HUES6 (cell line): ENCODE results near the gene KCP.
A peak's percentile ranks its signal among the peaks of the same experiment; 100 is the strongest.

Source experiments
- H3K27ac ChIP-seq: 2 replicates; pipeline ENCODE4 v1.7.0; 2013; ENCODE audit warnings: low read depth, mild to moderate bottlenecking, low read length, inconsistent platforms
- H3K27me3 ChIP-seq: 2 replicates; pipeline ENCODE4 v1.6.1; 2013; ENCODE audit warnings: low read length; ENCODE audit not compliant: control insufficient read depth, insufficient read depth
- H3K36me3 ChIP-seq: 2 replicates; pipeline ENCODE4 v1.6.1; 2013; ENCODE audit warnings: low read length; ENCODE audit not compliant: control insufficient read depth, insufficient read depth
- H3K4me1 ChIP-seq: 2 replicates; pipeline ENCODE4 v1.6.1; 2013; ENCODE audit warnings: low read length; ENCODE audit not compliant: control insufficient read depth, insufficient read depth
- H3K4me3 ChIP-seq: 2 replicates; pipeline ENCODE4 v1.5.1; 2013; ENCODE audit warnings: low read depth, low read length
- H3K9ac ChIP-seq: one replicate; pipeline ENCODE4 v1.6.1; 2013; ENCODE audit warnings: mild to moderate bottlenecking, low read length
- H3K9me3 ChIP-seq: 2 replicates; pipeline ENCODE4 v1.6.1; 2013; ENCODE audit warnings: low read depth, low read length; ENCODE audit not compliant: control insufficient read depth, insufficient read depth

The KCP gene

DNA sequence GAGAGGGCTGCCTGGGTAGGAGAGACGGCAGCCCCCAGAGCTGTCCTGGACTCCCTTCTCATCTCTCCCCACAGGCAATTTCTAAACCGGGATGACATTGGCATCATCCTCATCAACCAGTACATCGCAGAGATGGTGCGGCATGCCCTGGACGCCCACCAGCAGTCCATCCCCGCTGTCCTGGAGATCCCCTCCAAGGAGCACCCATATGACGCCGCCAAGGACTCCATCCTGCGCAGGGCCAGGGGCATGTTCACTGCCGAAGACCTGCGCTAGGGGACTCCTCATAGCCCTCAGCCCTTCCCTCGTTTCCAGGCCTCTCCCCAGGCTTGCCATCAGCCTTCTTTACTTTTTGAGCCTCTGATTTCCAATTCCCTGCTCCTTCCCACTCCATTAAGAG, 45.2 kb downstream of the KCP start:
- no peaks in the 10 kb centered on the region for H3K9me3 ChIP-seq
- peaks cover 13% of the 10 kb centered on the region for H3K36me3 ChIP-seq
- H3K27me3 ChIP-seq: peaks cover 31% of the 10 kb centered on the region
- H3K4me3 ChIP-seq: no peak overlapping the region
- peaks cover 25% of the 10 kb centered on the region for H3K4me1 ChIP-seq
- no peak overlapping the region for H3K27ac ChIP-seq
- no peak overlapping the region for H3K9ac ChIP-seq

DNA sequence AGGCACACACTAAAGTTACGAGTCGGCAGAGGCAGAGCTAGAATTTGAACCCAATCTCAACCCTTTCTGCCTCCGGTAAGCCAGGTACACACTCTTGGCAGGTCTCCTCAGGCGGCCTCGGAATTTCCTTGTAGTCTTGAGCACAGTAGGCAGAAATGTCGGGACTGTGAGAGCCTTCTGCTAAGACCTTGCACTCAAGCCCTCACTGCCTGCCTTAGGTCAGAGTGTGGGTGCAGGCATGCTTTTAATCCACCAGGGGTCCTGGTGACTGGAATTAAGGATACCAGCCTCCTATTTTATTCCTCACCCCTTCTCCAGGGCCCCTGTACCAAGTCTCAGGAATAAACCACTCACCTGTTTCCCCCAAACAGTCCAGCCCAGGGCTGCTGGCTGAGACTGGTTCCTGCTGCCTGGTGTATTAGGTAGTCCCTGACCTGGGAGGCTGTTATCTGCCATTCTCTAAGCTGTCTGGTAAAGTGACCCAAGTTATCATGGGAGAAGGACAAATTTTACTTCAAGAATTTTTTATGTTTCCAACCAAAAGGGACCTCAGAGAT, 47.0 kb downstream of the KCP start:
- no peaks in the 10 kb centered on the region for H3K9me3 ChIP-seq
- H3K9ac ChIP-seq: peak overlapping the region; percentile 82
- H3K27ac ChIP-seq: no peak overlapping the region
- H3K27me3 ChIP-seq: peaks cover 13% of the 10 kb centered on the region
- peaks cover 13% of the 10 kb centered on the region for H3K36me3 ChIP-seq
- H3K4me1 ChIP-seq: peaks cover 17% of the 10 kb centered on the region
- peak overlapping the region; percentile 83 for H3K4me3 ChIP-seq

GRCh38 chr7:128862571-128863432, 47.7 kb downstream of the KCP start, which contains the start of gene ATP6V1F:
TSS of gene ATP6V1F (plus strand) at chr7:128862856. CDS start at chr7:128862905, 49 bp downstream.
- H3K36me3 ChIP-seq: peaks cover 13% of the 10 kb centered on the region
- H3K27ac ChIP-seq: no peak within 1 kb of the TSS
- peak within 1 kb of the TSS; percentile 83 for H3K4me3 ChIP-seq
- H3K4me1 ChIP-seq: peaks cover 10% of the 10 kb centered on the region
- peaks cover 6% of the 10 kb centered on the region for H3K27me3 ChIP-seq
- H3K9me3 ChIP-seq: no peaks in the 10 kb centered on the region
- H3K9ac ChIP-seq: peak within 1 kb of the TSS; percentile 82

GRCh38 chr7:128861957-128862570, 48.4 kb downstream of the KCP start:
- H3K9me3 ChIP-seq: no peaks in the 10 kb centered on the region
- peaks cover 16% of the 10 kb centered on the region for H3K36me3 ChIP-seq
- H3K4me3 ChIP-seq: peak overlapping the region; percentile 83
- 0 out of 2 replicates have a peak, but pooled peaks cover 2% of the 10 kb centered on the region for H3K27me3 ChIP-seq
- peak overlapping the region; percentile 5 for H3K9ac ChIP-seq
- H3K27ac ChIP-seq: no peak overlapping the region
- H3K4me1 ChIP-seq: peaks cover 8% of the 10 kb centered on the region

GRCh38 chr7:128860158-128861073, 50.1 kb downstream of the KCP start:
- H3K9me3 ChIP-seq: no peaks in the 10 kb centered on the region
- no peak overlapping the region for H3K27ac ChIP-seq
- H3K4me1 ChIP-seq: peaks cover 8% of the 10 kb centered on the region
- no peak overlapping the region for H3K9ac ChIP-seq
- no peak overlapping the region for H3K4me3 ChIP-seq
- peaks cover 26% of the 10 kb centered on the region for H3K36me3 ChIP-seq
- H3K27me3 ChIP-seq: no peaks in the 10 kb centered on the region

GRCh38 chr7:128859232-128860157, 51.0 kb downstream of the KCP start:
- H3K9ac ChIP-seq: no peak overlapping the region

DNA sequence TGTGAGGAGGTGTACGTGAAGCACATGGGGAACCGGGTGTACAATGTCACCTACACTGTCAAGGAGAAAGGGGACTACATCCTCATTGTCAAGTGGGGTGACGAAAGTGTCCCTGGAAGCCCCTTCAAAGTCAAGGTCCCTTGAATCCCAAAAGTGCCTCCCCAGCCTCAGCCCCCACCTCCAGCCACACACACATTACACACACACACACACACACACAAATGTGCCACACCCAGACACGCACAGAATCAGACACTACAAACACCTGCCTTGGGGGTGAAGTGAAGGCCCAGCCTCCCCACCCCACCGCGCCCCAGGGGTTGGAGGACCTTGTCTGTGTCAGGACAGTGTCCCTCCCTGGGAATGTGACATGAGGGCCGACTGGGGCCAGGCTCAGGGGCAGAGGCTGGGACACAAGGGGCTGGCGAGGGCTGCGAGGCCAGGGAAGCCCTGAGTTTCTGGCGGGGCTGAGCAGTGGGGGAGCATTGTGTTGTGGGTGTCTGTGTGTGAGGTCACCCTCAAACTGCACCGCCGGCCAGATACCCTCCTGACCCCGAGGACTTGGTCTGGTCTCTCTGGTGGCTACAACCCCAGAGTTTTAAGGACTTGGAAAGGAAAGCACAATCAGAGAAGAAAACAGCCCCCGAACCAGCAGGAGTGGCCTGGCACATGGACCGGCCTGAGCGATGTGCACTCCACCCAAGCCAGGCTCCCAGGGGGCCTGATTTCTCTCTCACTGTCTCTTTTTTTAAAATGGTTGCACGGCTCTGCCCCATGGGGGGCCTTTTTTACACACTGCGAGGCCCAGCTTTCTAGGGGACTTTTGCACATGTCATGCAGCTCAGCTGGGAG, 51.9 kb downstream of the KCP start:
- Histone ChIP-seq H3K36me3 (peaks cover 38% of the 10 kb centered on the region), H3K9me3 (no peaks in the 10 kb centered on the region), H3K4me3 (no peak overlapping the region), H3K9ac (no peak overlapping the region), H3K4me1 (peaks cover 4% of the 10 kb centered on the region), H3K27ac (no peak overlapping the region), H3K27me3 (no peaks in the 10 kb centered on the region)

More at GRCh38 chr7:128859232-128860157, 51.0 kb downstream of the KCP start:
- Histone ChIP-seq H3K4me3 (no peak overlapping the region), H3K4me1 (peaks cover 8% of the 10 kb centered on the region), H3K27ac (no peak overlapping the region), H3K36me3 (peaks cover 29% of the 10 kb centered on the region), H3K9me3 (no peaks in the 10 kb centered on the region), H3K27me3 (no peaks in the 10 kb centered on the region)

DNA sequence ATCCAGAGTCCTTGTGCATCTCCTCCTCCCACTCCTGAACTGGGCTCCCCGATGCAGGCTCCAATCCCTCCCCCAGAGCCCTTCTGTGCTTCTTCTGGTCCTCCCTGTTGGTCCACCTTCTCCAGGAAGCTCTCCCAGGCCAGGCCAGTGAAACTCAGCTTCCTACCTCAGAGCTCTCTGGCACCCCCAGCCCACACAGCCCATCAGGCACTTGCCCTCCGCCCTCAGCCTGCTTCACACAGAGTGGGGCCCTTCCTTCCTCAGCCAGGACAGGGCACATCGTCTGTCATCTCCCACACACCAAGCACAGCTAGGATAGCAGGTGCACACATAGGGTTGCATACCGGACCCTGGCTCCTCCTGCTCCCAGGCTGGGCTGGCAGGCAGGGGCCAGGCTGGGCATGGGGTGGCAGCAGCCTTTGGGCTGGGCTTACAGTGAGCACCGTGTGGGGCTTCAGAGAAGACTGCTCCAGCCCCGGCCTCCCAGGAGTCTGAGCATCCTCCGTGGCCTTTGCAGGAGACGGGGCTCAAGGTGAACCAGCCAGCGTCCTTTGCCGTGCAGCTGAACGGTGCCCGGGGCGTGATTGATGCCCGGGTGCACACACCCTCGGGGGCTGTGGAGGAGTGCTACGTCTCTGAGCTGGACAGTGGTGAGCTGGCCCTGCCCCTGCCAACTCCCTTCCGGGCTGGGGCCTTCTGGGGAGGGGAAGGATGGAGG, 54.3 kb downstream of the KCP start:
- Histone ChIP-seq H3K36me3 (peaks cover 61% of the 10 kb centered on the region), H3K27me3 (no peaks in the 10 kb centered on the region), H3K9ac (no peak overlapping the region), H3K9me3 (no peaks in the 10 kb centered on the region), H3K4me3 (no peak overlapping the region), H3K27ac (no peak overlapping the region), H3K4me1 (no peaks in the 10 kb centered on the region; the same call in 1 of the 2 replicates)

DNA sequence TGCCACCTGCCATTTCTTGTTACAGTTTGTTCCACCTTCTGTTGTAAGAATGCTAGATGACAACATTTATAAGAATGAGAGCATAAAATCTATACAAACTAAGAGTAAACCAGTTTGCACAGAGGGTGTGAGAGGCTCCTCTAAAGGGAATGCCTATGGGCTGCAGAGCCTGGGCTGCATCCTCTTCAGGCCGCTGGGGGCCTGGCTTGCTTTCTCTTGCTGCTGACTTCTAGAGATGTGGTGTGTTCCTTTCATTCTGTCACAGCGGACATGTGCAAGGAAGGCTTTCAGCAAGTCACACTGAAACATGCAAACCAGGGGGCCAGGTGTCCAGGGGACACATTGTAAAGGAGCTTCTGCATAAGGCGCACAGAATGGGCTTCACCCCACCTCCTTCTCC, 55.0 kb downstream of the KCP start:
- Histone ChIP-seq H3K36me3 (peaks cover 67% of the 10 kb centered on the region), H3K9ac (no peak overlapping the region), H3K27me3 (no peaks in the 10 kb centered on the region)

More for the DNA sequence above, 55.0 kb downstream of the KCP start:
- Histone ChIP-seq H3K4me1 (no peaks in the 10 kb centered on the region; the same call in 1 of the 2 replicates), H3K9me3 (no peaks in the 10 kb centered on the region), H3K27ac (no peak overlapping the region), H3K4me3 (no peak overlapping the region)
